GM12878 (cell line): ENCODE data around the gene DOK1. TPM values are rescaled to one million over a fixed set of nuclear protein-coding genes. Genes with fewer than 3 reads are reported as not detected.

Source experiments
- ATAC-seq: fragments of 200-7000 bp; cut with Tn5 transposase; 3 replicates; pipeline ENCODE4 v1.9.1; 2020; ENCODE audit warnings: mild to moderate bottlenecking, moderate library complexity
- BruUV-seq: library from RNA; stranded (reverse); fragments of 400-500 nt; replicated peaks from 2 replicates; lab custom pipeline; 2021; lab: Mats Ljungman, UMichigan
- CTCF ChIA-PET: fragments of 300-600 bp; sonication (Branson Sonifier 250); formaldehyde crosslinking; extraction: SDS; loops from one replicate; lab custom pipeline; 2021; ENCODE audit warnings: inconsistent platforms; lab: Yijun Ruan, JAX
- POLR2A ChIA-PET: fragments of 350-600 bp; formaldehyde crosslinking; extraction: SDS; loops from one replicate; lab custom pipeline; 2021; ENCODE audit warnings: inconsistent platforms; lab: Charles Lee
- RAD21 ChIA-PET: fragments of 300-600 bp; sonication (Branson Sonifier 250); formaldehyde crosslinking; loops from one replicate; lab custom pipeline; 2023; ENCODE audit warnings: antibody characterized with exemption; ENCODE audit not compliant: unreplicated experiment; lab: Charles Lee
- SMC1A ChIA-PET: fragments of 300-600 bp; sonication (Branson Sonifier 250); formaldehyde crosslinking; loops from one replicate; lab custom pipeline; 2023; ENCODE audit not compliant: unreplicated experiment, uncharacterized antibody; lab: Charles Lee
- DNase-seq: peaks from one replicate; pipeline ENCODE4 v3.0.0-alpha.2; 2011; ENCODE audit warnings: low read depth, low spot score
- FAIRE-seq: peaks from 3 replicates; lab custom pipeline; 2011; peaks lifted over from hg19 to GRCh38; lab: Jason Lieb, UNC
- H2AFZ ChIP-seq: 2 replicates; pipeline ENCODE4 v1.6.0; 2011; ENCODE audit warnings: low read depth, low read length, control low read depth; ENCODE audit not compliant: control insufficient read depth
- H3K27ac ChIP-seq: 2 replicates; pipeline ENCODE4 v1.5.1; 2011; ENCODE audit warnings: control low read depth; ENCODE audit not compliant: control insufficient read depth, insufficient read depth
- H3K27me3 ChIP-seq, 2 experiments: replicated peaks in 1 of 2; 2 replicates each; pipeline versions ENCODE4 v1.6.0 to v1.6.1; 2011; ENCODE audit warnings: low read length in 1 of 2; ENCODE audit not compliant: control insufficient read depth in 2 of 2, insufficient read depth in 2 of 2
- H3K36me3 ChIP-seq, 2 experiments: 2 replicates each; pipeline ENCODE4 v1.5.1; 2011; ENCODE audit warnings: low read length in 1 of 2; ENCODE audit not compliant: control insufficient read depth in 2 of 2, insufficient read depth in 2 of 2
- H3K4me1 ChIP-seq: 2 replicates; pipeline ENCODE4 v1.6.1; 2011; ENCODE audit warnings: mild to moderate bottlenecking, low read length, moderate library complexity, mixed read lengths; ENCODE audit not compliant: control insufficient read depth, insufficient read depth
- H3K4me2 ChIP-seq: 2 replicates; pipeline ENCODE4 v1.6.0; 2011; ENCODE audit warnings: control low read depth; ENCODE audit not compliant: control insufficient read depth, insufficient read depth
- H3K4me3 ChIP-seq: fragments of 200-600 bp; sonication (generic); 2 replicates; pipeline ENCODE4 v1.5.1; 2016
- H3K79me2 ChIP-seq: 2 replicates; pipeline ENCODE4 v1.6.0; 2011; ENCODE audit warnings: low read length; ENCODE audit not compliant: control insufficient read depth, insufficient read depth
- H3K9ac ChIP-seq: 2 replicates; pipeline ENCODE4 v1.8.0; 2011; ENCODE audit warnings: low read length, control low read depth, mixed read lengths; ENCODE audit not compliant: control insufficient read depth, insufficient read depth
- H3K9me3 ChIP-seq: replicated peaks from 3 replicates; pipeline ENCODE4 v1.5.1; 2011; ENCODE audit warnings: mild to moderate bottlenecking, low read length; ENCODE audit not compliant: control insufficient read depth, insufficient read depth
- H4K20me1 ChIP-seq: 2 replicates; pipeline ENCODE4 v1.6.0; 2011; ENCODE audit not compliant: control insufficient read depth, insufficient read depth
- CHD4 ChIP-seq: fragments of 200-600 bp; sonication (generic); IDR thresholded peaks from 2 replicates; pipeline ENCODE4 v1.6.1; 2016; ENCODE audit warnings: mild to moderate bottlenecking
- ELK1 ChIP-seq: IDR thresholded peaks from 2 replicates; pipeline ENCODE4 v1.6.1; 2012; ENCODE audit warnings: low read depth, low read length, improper control_type of control experiment
- POLR2A ChIP-seq: IDR thresholded peaks from 2 replicates; pipeline ENCODE4 v1.6.1; 2011; ENCODE audit warnings: low read depth, mild to moderate bottlenecking, low read length
- RUNX3 ChIP-seq: IDR thresholded peaks from 2 replicates; pipeline ENCODE4 v1.6.1; 2012; ENCODE audit warnings: low read length, inconsistent platforms
- TARDBP ChIP-seq: IDR thresholded peaks from 2 replicates; pipeline ENCODE4 v1.6.1; 2016; ENCODE audit warnings: borderline replicate concordance
- USF2 ChIP-seq: IDR thresholded peaks from 2 replicates; pipeline ENCODE4 v1.6.1; 2011; ENCODE audit warnings: low read depth, low read length, improper control_type of control experiment, borderline replicate concordance
- ZBTB4 ChIP-seq: fragments of 450-650 bp; formaldehyde crosslinking; IDR thresholded peaks from 2 replicates; pipeline ENCODE4 v1.4.0; 2022; ENCODE audit warnings: mild to moderate bottlenecking, moderate library complexity
- WGBS: methylation state at CpG from one replicate; pipeline ENCODE4 v1.1.6; 2016; ENCODE audit warnings: low lambda C conversion rate; ENCODE audit not compliant: insufficient replicate concordance, insufficient coverage; ENCODE audit errors: missing lambda C conversion rate; 5-methylcytosine and 5-hydroxymethylcytosine counted together
- in situ Hi-C: fragments of 300-500 bp; cut with MboI; formaldehyde crosslinking; loops from 9 replicates; pipeline ENCODE4 v1.14.3; 2018; ENCODE audit warnings: mixed read lengths
- intact Hi-C: fragments of 100-400 bp; cut with micrococcal nuclease; formaldehyde crosslinking; loops from one replicate; pipeline ENCODE4 v1.14.2; 2022; ENCODE audit not compliant: unreplicated experiment
- polyA plus RNA-seq, 11 experiments: library from polyadenylated mRNA; depleted of rRNA in 4 of 11; unstranded in 6 of 11; stranded (reverse) in 5 of 11; fragments of >200 nt; fragmentation: Nextera tagmentation in 4 of 11; fragmentation: Illumina TruSeq in 1 of 11; extraction: Ambion mirVana in 4 of 11; extraction: Trizol in 1 of 11; gene quantifications; 1 replicate in 1 of 11; 2 replicates in 10 of 11; pipeline versions ENCODE4 v1.2.1 to v1.2.3, GENCODE V29; 2011 to 2016; ENCODE audit warnings: inconsistent platforms in 2 of 11, missing spikeins in 2 of 11, low read depth in 1 of 11
- total RNA-seq, 4 experiments: library from RNA; depleted of rRNA in 3 of 4; stranded (reverse); fragments of >200 nt in 3 of 4; fragmentation: Illumina TruSeq in 1 of 4; extraction: Trizol in 1 of 4; gene quantifications; 2 replicates each; pipeline versions ENCODE4 v1.2.1 to v1.2.3, GENCODE V29; 2013 to 2021
- TF ChIP-seq, protein P1 (sequence below): fragments of 450-650 bp; IDR thresholded peaks from 2 replicates; pipeline ENCODE4 v1.6.1; 2018; ENCODE audit warnings: mild to moderate bottlenecking, low read depth, moderate library complexity; ENCODE audit not compliant: partially characterized antibody

Gene DOK1
- total and polyA plus RNA-seq, 10 of the 15 experiments (the other 5 are each of a cell fraction or from before 2014, with no cell fraction given) = 1.4 to 104 (median 59.7) TPM

- Histone ChIP-seq H3K27ac (no peak overlapping the region), H3K4me3 (no peak overlapping the region), H3K9ac (no peak overlapping the region), H3K79me2 (peaks cover 22% of the 10 kb centered on the region), H4K20me1 (no peaks in the 10 kb centered on the region), H3K4me1 (peaks cover 14% of the 10 kb centered on the region), H3K27me3 (no peaks in the 10 kb centered on the region), H3K36me3 (peaks cover 1 to 11% of the 10 kb centered on the region in 2 experiments; a peak in 2 of 4 replicates), H3K9me3 (no peaks in the 10 kb centered on the region), H2AFZ (no peak overlapping the region), H3K4me2 (no peak overlapping the region)
- RAD21 ChIA-PET = no interaction called here
- WGBS = 98% methylated on average over 5 of the region's 5 CpGs
- POLR2A ChIA-PET = interaction anchor here (17.8 kb wide), 1 partner anchor 16 kb away, joined by 441 read pairs; no protein-coding TSS in a partner anchor
- in situ Hi-C loops (no loop called here), intact Hi-C loops (no loop called here)
- TF ChIP-seq RUNX3 (0 out of 2 replicates have a peak, but pooled peaks have one; percentile 5), ELK1 (no peak)
- ATAC-seq (no peak), FAIRE-seq (no peak), DNase-seq (no peak)
- CTCF ChIA-PET = no interaction called here
- no TSS peak for BruUV-seq
- SMC1A ChIA-PET = interaction anchor here (1.9 to 4.8 kb wide), 3 partner anchors 11 to 28 kb away, joined by 7 to 42 read pairs (median 7); no protein-coding TSS in a partner anchor
These were observed 5.4 kb downstream of the DOK1 start for GRCh38 chr2:74559912-74560311.

DNA sequence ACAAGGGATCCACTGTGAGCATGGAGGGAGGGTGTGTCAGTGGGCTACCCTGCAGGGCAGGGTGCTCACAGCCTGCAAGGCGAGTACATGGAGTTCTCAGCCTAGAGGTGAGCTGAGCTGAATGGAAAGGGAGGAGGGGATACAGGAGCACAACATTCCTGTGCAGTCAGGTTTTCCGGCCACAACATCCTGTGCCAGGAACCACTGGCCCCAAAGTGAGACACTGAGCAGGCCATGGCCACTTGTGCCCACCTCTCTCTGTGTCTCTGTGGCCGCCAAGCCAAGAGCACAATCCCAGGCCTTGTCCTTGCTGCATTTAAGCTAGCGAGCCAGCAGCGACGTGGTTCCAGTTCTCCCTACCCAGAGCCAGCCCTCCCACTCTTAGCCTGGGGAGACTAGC, 6.1 kb downstream of the DOK1 start:
- no peak overlapping the region for H3K4me2 ChIP-seq
- H3K9ac ChIP-seq = no peak overlapping the region
- TF ChIP-seq USF2 (no peak), CHD4 (no peak), ZBTB4 (CRISPR knock-in tag) (no peak), POLR2A (peak; percentile 32; the same call in 1 of the 2 replicates), TARDBP (no peak)
- TF ChIP-seq, protein P1, sequence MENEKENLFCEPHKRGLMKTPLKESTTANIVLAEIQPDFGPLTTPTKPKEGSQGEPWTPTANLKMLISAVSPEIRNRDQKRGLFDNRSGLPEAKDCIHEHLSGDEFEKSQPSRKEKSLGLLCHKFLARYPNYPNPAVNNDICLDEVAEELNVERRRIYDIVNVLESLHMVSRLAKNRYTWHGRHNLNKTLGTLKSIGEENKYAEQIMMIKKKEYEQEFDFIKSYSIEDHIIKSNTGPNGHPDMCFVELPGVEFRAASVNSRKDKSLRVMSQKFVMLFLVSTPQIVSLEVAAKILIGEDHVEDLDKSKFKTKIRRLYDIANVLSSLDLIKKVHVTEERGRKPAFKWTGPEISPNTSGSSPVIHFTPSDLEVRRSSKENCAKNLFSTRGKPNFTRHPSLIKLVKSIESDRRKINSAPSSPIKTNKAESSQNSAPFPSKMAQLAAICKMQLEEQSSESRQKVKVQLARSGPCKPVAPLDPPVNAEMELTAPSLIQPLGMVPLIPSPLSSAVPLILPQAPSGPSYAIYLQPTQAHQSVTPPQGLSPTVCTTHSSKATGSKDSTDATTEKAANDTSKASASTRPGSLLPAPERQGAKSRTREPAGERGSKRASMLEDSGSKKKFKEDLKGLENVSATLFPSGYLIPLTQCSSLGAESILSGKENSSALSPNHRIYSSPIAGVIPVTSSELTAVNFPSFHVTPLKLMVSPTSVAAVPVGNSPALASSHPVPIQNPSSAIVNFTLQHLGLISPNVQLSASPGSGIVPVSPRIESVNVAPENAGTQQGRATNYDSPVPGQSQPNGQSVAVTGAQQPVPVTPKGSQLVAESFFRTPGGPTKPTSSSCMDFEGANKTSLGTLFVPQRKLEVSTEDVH = no peak
- FAIRE-seq = no peak
- no peak for DNase-seq
- H3K9me3 ChIP-seq = no peaks in the 10 kb centered on the region
- H3K79me2 ChIP-seq = peaks cover 16% of the 10 kb centered on the region
- ChIA-PET RAD21 (no interaction called here), SMC1A (interaction anchor here (1.9 kb wide), 1 partner anchor 10 kb away, joined by 7 read pairs; no protein-coding TSS in a partner anchor), POLR2A (interaction anchor here (17.8 kb wide), 1 partner anchor 15 kb away, joined by 441 read pairs; no protein-coding TSS in a partner anchor), CTCF (no interaction called here)
- intact Hi-C loops (no loop called here), in situ Hi-C loops (no loop called here)
- ATAC-seq = no peak
- no peaks in the 10 kb centered on the region for H3K27me3 ChIP-seq
- no peak overlapping the region for H3K4me3 ChIP-seq
- H3K36me3 ChIP-seq = peaks cover 1 to 11% of the 10 kb centered on the region in 2 experiments; a peak in 2 of 4 replicates
- H2AFZ ChIP-seq = no peak overlapping the region
- peaks cover 14% of the 10 kb centered on the region for H3K4me1 ChIP-seq
- WGBS = 85% methylated on average over 6 of the region's 6 CpGs
- BruUV-seq = no TSS peak
- no peak overlapping the region for H3K27ac ChIP-seq
- no peaks in the 10 kb centered on the region for H4K20me1 ChIP-seq
